BJ (cell line): ENCODE results near the gene GPM6B. TPM values are rescaled to one million over a fixed set of nuclear protein-coding genes. Genes with fewer than 3 reads are reported as not detected.

Experiments
- CTCF ChIA-PET: fragments of 350-600 bp; formaldehyde crosslinking; extraction: SDS; loops from one replicate; lab custom pipeline; 2021; ENCODE audit warnings: antibody characterized with exemption, inconsistent platforms; lab: Yijun Ruan, JAX
- POLR2A ChIA-PET: fragments of 300-600 bp; sonication (Branson Sonifier 250); formaldehyde crosslinking; extraction: SDS; loops from one replicate; lab custom pipeline; 2021; ENCODE audit warnings: antibody characterized with exemption; lab: Charles Lee
- DNase-seq: peaks from one replicate; pipeline ENCODE4 v3.0.0-alpha.2; 2011; ENCODE audit warnings: low read depth
- H3K27me3 ChIP-seq: 2 replicates; pipeline ENCODE4 v1.6.0; 2011; ENCODE audit warnings: low read length; ENCODE audit not compliant: control insufficient read depth, insufficient read depth
- H3K36me3 ChIP-seq: 2 replicates; pipeline ENCODE4 v1.5.1; 2011; ENCODE audit warnings: low read length; ENCODE audit not compliant: control insufficient read depth, insufficient read depth
- H3K4me3 ChIP-seq: 2 replicates; pipeline ENCODE4 v1.5.1; 2011; ENCODE audit warnings: low read depth, mild to moderate bottlenecking, control low read depth, low read length
- CTCF ChIP-seq: IDR thresholded peaks from 2 replicates; pipeline ENCODE4 v1.5.1; 2011; ENCODE audit warnings: low read depth, mild to moderate bottlenecking, control low read depth, inconsistent platforms, low read length, moderate library complexity; ENCODE audit not compliant: insufficient read depth
- polyA plus RNA-seq: library from polyadenylated mRNA; depleted of rRNA; stranded (reverse); fragments of >200 nt; gene quantifications from 2 replicates; pipeline ENCODE4 v1.2.3, GENCODE V29; 2011

GPM6B gene
- polyA plus RNA-seq, 1 experiment: 1.1 TPM

GRCh38 chrX:13855689-13856450 is 39.0 kb upstream of the GPM6B start:
- ChIA-PET POLR2A (no interaction called here), CTCF (no interaction called here)
- no peaks in the 10 kb centered on the region for H3K36me3 ChIP-seq
- no peaks in the 10 kb centered on the region for H3K27me3 ChIP-seq
- DNase-seq: no peak
- H3K4me3 ChIP-seq: no peak overlapping the region
- no peak for TF ChIP-seq CTCF

DNA sequence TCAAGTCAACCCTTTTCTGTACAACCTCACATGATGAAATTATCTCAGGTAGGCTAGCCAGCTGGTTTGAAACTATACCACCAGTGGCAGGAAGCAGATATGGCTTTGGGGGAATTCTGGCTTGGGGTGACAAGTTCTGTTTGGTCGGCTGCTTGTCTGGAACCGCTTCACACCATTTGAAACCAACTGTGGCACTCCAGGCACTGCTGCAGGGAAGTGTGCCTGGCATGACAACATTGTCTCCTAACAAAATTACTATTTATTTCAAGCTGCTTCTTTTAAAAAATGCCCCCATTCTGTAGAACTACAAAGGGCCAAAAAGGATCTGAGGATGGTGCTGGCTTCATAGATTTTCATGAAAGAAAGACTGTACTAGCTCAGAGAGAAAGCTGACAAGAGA is 37.1 kb upstream of the GPM6B start:
- Histone ChIP-seq H3K4me3 (no peak overlapping the region), H3K36me3 (no peaks in the 10 kb centered on the region), H3K27me3 (no peaks in the 10 kb centered on the region)
- POLR2A ChIA-PET: no interaction called here
- CTCF ChIA-PET: no interaction called here
- no peak for TF ChIP-seq CTCF
- DNase-seq: no peak

DNA sequence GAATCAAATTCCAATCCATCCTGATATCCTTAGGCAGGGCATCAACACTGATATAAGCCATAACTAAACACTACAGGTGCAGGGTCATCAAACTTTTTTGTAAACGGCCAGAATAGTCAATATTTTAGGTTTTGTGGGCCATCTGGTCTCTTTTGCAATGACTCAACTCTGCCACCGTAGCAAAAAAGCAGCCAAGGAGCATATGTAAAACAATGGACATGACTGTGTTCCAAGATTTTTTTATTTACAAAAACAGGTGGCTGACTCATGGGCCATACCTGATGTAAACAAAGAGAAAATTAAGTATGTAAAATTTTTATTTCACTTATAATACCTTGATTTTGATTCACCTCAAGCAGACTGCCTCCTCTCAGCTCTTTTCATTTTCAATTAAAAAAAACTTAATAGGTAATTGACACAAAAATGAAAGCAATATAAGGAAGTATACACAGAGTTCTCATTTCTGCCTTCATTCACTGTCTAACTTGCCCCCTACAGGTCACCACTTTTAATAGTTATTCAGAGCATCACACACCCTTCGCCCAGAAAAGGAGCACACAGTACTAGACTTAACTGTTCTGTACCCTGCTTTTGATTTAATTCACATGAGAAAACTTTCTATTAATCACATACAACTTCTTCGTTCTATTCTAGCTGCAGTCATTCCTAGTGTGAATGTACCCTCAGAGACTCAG is 35.3 kb upstream of the GPM6B start:
- Histone ChIP-seq H3K27me3 (no peaks in the 10 kb centered on the region), H3K4me3 (no peak overlapping the region), H3K36me3 (no peaks in the 10 kb centered on the region)
- ChIA-PET CTCF (interaction anchor here (0.6 to 1.1 kb wide), 2 partner anchors 10 to 16 kb away, joined by 3 read pairs; no protein-coding TSS in a partner anchor), POLR2A (no interaction called here)
- no peak for TF ChIP-seq CTCF
- DNase-seq: no peak

GRCh38 chrX:13845721-13846378 is 29.0 kb upstream of the GPM6B start:
- no peaks in the 10 kb centered on the region for H3K27me3 ChIP-seq
- no peak overlapping the region for H3K4me3 ChIP-seq
- H3K36me3 ChIP-seq: no peaks in the 10 kb centered on the region
- DNase-seq: no peak
- no peak for TF ChIP-seq CTCF
- CTCF ChIA-PET: no interaction called here
- POLR2A ChIA-PET: no interaction called here

DNA sequence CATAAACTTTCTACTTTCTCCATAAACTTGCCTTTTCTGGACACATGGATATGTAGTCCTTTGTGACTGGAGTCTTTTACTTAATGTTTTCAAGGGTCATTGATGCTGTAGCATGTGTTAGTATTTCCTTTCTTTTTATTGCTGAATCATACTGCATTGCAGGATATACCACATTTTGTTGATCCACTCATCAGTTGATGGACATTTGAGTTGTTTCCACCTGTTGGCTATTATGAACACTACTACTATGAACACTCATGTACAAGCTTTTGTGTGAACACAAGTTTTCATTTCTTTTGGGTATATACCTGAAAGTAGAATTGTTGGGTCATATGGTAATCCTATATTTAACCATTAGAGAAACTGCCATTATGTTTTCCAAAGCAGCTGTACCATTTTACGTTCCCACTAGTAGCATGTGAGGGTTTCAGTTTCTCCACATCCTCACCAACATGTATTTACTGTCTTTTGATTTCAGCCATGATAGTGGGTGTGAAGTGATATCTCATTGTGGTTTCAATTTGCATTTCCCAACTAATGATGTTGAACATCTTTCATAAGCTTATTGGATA is 26.3 kb upstream of the GPM6B start:
- TF ChIP-seq CTCF: no peak
- no peak overlapping the region for H3K4me3 ChIP-seq
- POLR2A ChIA-PET: no interaction called here
- DNase-seq: no peak
- CTCF ChIA-PET: no interaction called here
- no peaks in the 10 kb centered on the region for H3K36me3 ChIP-seq
- H3K27me3 ChIP-seq: no peaks in the 10 kb centered on the region
